ENCODE results near the gene UNC13A.

UNC13A gene

DNA sequence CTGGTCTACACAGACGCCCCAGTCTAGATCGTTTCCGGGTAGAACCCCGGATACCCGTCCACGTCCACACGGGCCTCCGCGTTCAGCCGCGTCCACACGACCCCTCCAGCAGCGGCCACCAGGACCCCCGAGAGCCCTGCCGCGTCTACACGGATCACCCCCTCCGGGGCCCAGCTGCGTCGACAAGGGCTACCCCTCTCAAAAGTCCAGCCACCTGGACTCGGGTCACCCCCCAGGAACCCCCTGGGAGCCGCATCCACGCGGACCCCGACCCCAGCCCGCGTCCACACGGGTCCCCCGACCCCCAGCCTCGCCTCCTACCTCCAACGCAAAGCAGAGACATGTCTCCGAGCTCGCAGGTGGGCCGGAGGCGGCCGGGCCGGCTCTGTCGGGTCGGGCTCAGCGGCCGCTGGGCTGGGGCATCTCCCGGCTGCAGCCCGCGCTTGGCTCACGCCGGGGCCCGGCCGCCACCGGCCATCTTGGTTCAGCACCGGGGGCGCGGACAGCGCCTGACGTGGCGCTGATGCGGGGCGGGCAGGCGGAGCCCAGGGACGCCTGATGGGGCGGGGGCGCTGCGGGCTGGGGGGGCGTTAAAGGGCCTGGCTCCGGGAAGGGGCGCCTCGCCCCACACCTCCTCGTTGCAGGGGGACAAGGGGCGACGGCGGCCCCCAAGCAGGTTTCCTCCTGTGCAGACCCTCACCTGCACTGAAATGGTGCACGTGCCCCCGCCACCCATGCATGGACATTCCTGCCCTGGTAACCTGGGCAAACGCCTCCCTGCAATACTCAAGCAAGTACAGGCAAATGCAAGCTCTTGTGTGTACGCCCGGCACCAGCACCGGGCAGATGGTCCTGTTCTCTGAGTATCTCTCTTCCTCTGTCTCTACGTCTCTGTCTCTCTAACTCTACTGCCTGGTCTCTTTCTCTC is at the start of gene UNC13A:
Gene UNC13A, minus strand, starts transcription at position 498 of the 928 bp plus-strand sequence. Its CDS starts 155 bp downstream, at position 343.
- peak; percentile 63 for DNase-seq

GRCh38 chr19:17737690-17738153 is 49.6 kb upstream of the UNC13A start:
- DNase-seq: no peak

DNA sequence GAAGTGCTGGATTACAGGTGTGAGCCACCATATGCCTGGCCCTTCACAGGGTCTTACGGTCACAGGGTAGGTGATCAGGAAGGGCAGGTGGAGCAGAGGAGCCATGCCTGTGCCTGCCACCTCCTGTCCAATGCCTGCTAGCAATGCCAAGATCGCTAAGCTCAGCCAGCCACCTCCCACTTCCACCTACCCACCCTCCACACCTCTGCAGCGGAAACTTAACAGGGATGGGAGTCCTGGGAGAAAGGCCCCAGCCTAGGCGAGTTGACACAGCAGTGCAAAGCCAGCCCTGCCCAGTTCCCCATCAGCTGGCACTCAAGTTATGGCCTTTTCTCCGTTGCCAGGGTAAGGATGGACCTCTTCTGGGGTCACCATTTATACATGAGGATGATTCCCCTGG is 47.3 kb upstream of the UNC13A start:
- DNase-seq: no peak

GRCh38 chr19:17734146-17734545 is 46.0 kb upstream of the UNC13A start:
- DNase-seq: no peak

DNA sequence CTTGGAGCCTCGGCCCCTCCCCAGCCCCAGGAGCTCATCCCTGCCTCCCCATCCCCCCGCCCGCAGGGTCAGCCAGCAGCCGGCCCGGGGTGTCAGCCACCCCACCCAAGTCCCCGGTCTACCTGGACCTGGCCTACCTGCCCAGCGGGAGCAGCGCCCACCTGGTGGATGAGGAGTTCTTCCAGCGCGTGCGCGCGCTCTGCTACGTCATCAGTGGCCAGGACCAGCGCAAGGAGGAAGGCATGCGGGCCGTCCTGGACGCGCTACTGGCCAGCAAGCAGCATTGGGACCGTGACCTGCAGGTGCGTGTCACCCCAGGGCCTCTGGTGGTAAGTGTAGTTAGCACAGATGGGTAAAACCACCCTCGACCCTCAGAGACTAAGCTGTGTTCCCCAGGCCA is 45.0 kb upstream of the UNC13A start:
- DNase-seq: no peak

GRCh38 chr19:17727843-17728242 is 39.7 kb upstream of the UNC13A start:
- DNase-seq: no peak

DNA sequence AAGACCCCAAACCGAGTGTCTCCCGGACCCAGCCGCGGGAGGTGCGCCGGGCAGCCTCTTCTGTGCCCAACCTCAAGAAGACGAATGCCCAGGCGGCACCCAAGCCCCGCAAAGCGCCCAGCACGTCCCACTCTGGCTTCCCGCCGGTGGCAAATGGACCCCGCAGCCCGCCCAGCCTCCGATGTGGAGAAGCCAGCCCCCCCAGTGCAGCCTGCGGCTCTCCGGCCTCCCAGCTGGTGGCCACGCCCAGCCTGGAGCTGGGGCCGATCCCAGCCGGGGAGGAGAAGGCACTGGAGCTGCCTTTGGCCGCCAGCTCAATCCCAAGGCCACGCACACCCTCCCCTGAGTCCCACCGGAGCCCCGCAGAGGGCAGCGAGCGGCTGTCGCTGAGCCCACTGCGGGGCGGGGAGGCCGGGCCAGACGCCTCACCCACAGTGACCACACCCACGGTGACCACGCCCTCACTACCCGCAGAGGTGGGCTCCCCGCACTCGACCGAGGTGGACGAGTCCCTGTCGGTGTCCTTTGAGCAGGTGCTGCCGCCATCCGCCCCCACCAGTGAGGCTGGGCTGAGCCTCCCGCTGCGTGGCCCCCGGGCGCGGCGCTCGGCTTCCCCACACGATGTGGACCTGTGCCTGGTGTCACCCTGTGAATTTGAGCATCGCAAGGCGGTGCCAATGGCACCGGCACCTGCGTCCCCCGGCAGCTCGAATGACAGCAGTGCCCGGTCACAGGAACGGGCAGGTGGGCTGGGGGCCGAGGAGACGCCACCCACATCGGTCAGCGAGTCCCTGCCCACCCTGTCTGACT is 39.0 kb upstream of the UNC13A start:
- no peak for DNase-seq

GRCh38 chr19:17726136-17726741 is 38.1 kb upstream of the UNC13A start:
- no peak for DNase-seq

DNA sequence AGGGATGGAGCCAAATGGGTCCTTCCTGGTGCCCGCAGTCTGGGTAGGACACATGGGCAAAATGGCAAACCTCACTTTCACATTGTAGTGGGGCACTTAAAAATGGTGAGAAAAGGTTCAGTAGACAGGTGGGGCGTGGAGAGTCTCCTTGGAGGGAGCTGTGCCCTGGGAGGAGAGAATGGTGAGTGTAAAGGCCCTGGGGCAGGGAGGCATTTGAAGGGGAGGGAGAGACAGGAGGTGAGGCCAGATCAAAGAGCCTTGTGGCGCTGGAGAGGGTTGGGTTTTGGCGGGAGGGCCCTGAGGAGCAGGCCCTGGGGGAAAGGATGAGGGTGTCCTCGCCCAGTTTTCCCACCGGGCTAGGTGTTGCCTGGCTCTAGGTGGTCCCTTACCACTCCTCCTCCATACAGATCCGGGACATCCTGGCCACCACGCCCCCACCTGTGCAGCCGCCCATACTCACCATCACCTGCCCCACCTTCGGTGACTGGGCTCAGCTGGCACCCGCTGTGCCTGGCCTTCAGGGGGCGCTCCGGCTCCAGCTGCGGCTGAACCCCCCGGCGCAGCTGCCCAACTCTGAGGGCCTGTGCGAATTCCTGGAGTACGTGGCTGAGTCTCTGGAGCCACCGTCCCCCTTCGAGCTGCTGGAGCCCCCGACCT is 37.4 kb upstream of the UNC13A start:
- DNase-seq: peak; percentile 32

- no peak for DNase-seq
Measured at GRCh38 chr19:17724655-17725054, 36.5 kb upstream of the UNC13A start.

DNA sequence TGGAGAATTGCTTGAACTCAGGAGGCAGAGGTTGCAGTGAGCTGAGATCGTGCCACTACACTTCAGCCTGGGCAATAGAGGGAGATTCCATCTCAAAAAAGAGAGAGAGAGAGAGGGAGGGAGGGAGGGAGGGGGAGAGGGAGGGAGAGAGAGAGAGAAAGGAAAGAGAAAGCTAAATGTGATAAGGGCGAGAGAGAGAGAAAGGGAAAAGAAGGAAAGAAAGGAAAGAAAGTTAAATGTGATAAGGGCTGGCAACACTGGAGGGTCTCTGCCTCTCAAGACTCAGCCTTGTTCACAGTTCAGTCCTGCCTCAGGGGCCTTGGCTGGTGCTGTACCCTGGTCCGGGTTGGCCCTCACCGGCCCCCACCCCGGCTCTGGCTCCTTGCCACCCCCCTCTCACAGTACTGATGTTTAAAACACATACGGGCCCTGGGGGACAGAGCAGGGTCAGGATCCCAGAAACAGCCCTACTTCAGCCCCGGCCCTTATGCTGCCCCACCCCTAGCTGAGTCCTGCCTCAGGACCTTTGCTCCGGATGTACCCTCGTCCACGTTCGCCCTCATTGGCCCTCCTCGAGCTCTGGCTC is 34.6 kb upstream of the UNC13A start:
- DNase-seq: no peak

GRCh38 chr19:17721821-17722220 is 33.7 kb upstream of the UNC13A start:
- no peak for DNase-seq

DNA sequence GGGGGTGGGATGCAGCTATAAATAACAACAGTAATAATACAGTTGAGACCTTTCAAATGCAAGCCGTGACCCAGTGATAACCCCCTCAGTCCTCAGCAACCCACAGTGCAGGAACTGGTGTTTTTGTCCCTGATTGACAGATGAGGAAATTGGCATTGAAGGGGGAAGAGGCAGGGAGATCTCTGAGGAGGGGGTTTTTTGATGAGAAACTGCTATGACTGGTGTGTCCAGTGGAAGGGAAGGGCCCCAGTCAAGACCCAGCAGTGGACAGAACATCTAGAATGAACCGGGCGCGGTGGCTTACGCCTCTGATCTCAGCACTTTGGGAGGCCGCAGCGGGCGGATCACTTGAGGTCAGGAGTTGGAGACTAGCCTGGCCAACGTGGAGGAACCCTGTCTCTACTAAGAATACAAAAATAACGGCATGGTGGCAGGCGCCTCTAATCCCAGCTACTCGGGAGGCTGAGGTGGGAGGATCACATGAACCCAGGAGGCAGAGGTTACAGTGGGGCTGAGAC is 33.0 kb upstream of the UNC13A start:
- DNase-seq: no peak

DNA sequence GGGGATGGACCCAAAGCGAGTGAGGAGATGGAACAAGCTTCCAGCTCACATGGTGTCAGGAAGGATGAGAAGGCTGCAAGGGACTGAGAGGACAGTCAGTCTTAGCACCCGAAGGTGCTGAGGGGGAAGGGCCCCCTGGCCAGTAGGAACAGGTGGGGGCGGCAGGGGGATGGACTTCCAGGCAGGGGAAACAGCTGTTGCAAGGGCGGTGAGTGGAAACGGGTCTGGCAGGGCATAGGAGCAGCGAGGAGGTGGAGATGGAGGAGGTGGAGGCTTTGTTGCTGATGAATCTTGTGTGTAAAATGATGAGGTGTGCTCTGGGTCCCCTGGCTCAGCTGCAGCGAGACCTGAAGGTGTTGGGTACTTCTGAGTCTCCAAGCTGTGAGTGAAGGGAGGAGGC is 32.3 kb upstream of the UNC13A start:
- no peak for DNase-seq

DNA sequence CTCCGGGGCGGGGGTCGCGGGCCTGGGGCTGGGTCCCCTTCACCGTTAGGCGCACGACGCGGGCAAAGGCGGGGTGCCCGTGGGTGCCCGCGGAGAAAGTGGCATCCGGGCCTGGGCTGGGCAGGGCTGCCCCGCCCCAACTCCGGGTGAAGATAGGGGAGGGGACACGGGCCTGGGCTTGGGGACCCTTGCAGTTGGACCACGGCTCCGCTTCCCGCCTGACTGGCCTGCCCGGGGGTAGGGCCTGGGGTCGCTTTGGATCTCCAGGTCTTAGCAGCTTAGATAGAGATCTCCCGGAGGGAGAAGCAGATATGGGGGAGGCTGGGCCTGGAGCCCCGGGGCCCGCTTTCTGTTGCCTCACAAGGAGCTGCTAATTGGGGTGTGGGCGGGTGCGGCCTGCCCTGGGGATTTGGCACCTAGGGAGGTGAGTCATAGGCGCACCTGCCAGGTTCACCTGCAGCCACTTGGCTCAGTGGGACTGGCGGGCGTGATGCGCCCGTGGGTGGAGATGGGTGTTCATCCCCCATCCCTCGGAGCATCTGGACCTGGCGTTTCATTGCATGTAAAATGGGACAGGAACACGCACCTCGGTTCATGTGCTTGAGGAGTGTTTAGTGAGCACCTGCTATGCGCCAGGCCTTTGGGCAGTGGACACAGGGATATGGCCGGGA is 31.7 kb upstream of the UNC13A start:
- DNase-seq: peak; percentile 52

DNA sequence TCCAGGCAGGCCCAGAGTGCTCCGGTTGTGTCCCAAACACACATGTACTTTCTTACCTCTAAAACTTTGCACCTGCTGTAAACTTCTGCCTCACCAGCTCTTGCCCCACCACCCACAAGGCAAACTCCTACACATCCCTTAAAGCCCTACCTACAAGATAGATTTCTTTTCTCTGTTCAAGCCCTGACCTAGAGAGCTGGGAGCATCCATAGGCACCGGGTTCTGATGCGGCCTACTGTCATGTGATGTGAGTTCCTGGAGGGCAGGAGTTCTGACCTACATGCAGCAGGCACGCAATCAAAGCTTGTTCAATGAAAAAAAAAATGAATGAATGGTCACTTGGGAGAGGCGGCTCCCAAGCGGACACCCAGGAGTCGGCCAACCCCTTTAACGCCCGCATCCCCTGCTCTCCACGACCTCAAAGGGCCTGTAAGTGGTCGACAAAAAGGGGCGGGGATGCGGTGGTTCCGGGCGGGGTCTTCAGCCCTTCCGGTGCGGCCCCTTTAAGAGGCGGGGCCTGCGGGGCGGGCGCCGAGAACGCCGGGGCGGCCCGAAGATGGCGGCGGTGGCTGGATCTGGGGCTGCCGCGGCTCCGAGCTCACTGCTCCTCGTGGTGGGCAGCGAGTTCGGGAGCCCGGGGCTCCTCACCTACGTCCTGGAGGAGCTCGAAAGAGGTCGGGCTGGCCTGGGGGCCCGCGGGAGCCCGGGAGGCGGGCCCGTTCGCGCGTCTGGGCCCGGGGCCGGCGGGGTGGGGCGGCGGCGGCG is 31.0 kb upstream of the UNC13A start, which contains the start of gene MAP1S:
Gene MAP1S, plus strand, starts transcription at position 534 of the 765 bp plus-strand sequence. Its CDS starts 23 bp downstream, at position 557.
- DNase-seq: peak; percentile 73

DNA sequence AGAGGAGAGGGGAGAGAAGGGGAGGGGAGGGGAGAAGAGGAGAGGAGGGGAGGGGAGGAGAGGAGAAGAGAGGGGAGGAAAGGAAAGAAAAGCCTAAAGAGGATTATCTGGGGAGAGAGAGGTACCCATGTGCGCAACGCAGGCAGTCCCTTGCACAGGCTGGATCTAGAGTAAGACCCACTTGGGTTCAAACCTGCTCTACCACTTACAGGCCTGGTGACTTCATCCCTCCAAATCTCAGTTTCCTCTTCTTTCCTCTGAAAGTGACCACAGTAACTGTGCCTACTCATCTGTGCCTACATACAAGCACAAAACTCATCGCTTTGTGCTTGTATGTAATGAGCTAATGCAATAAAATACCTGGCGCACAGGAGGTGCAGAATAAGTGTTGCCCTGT is 30.4 kb upstream of the UNC13A start:
- DNase-seq: no peak

- no peak for DNase-seq
Measured at GRCh38 chr19:17716309-17716929, 28.3 kb upstream of the UNC13A start.

DNA sequence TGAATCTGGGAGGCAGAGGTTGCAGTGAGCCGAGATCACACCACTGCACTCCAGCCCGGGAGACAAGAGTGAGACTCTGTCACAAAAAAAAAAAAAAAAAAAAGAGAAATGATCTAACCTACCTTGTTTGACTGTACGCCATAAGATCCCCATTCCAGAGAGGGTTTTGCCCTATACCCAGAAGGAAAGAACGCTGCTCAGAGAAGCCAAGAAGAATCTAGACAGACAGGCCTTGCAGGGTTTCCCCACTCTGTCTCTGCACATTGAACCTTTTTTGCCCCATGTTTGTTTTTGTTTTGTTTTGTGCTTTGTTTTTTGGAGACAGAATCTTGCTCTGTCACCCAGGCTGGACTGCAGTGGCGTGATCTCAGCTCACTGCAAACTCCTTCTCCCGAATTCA is 23.7 kb upstream of the UNC13A start:
- DNase-seq: no peak

- no peak for DNase-seq
Measured at GRCh38 chr19:17706750-17707181, 18.6 kb upstream of the UNC13A start.
